Measurements from ENCODE around the gene CCDC90B. TPM values are rescaled to one million over a fixed set of nuclear protein-coding genes. Genes with fewer than 3 reads are reported as not detected.

Gene CCDC90B
- total RNA-seq, 2 experiments from 2014 or later, result 23.5 to 25.7 TPM

GRCh38 chr11:83299681-83300080 lies 13.5 kb upstream of the CCDC90B start:
- intact Hi-C loops (cut with DNase I, micrococcal nuclease), result no loop called here
- H3K4me1 ChIP-seq (ENCODE audit: insufficient read depth, low read length), result no peaks in the 10 kb centered on the region
- H3K27me3 ChIP-seq (ENCODE audit: control insufficient read depth in 1 of 2, insufficient read depth in 2 of 2, low read length in 2 of 2), result no peaks in the 10 kb centered on the region
- no peak overlapping the region for H3K27ac ChIP-seq (ENCODE audit: low read depth in 1 of 2, low read length in 2 of 2)
- CTCF ChIA-PET, result no interaction called here
- TF ChIP-seq CTCF (IDR thresholded peaks at IDR 0.05), result no peak
- H3K9me3 Mint-ChIP-seq, result no peaks in the 10 kb centered on the region
- H3K9me3 ChIP-seq (ENCODE audit: control insufficient read depth in 1 of 2, insufficient read depth in 1 of 2, low read length in 2 of 2), result no peaks in the 10 kb centered on the region
- no peaks in the 10 kb centered on the region for H3K36me3 ChIP-seq (ENCODE audit: insufficient read depth, low read length)
- no peak overlapping the region for H3K27ac Mint-ChIP-seq
- ATAC-seq (ENCODE audit: poor library complexity) (no peak), DNase-seq (no peak)
- POLR2A ChIA-PET, result no interaction called here
- H3K4me3 Mint-ChIP-seq, result no peak overlapping the region
- no peak overlapping the region for H3K4me3 ChIP-seq (ENCODE audit: low read length)
- H3K4me1 Mint-ChIP-seq (ENCODE audit: low read depth), result no peaks in the 10 kb centered on the region
- H3K36me3 Mint-ChIP-seq (ENCODE audit: low read depth), result no peaks in the 10 kb centered on the region
- H3K27me3 Mint-ChIP-seq, result peaks cover 24% of the 10 kb centered on the region

GRCh38 chr11:83294208-83294607 lies 8.0 kb upstream of the CCDC90B start:
- Histone ChIP-seq H3K4me3 (ENCODE audit: low read length) (no peak overlapping the region), H3K4me1 (ENCODE audit: insufficient read depth, low read length) (no peaks in the 10 kb centered on the region), H3K36me3 (ENCODE audit: insufficient read depth, low read length) (no peaks in the 10 kb centered on the region), H3K27me3 (ENCODE audit: control insufficient read depth in 1 of 2, insufficient read depth in 2 of 2, low read length in 2 of 2) (no peaks in the 10 kb centered on the region), H3K27ac (ENCODE audit: low read depth in 1 of 2, low read length in 2 of 2) (no peak overlapping the region), H3K9me3 (ENCODE audit: control insufficient read depth in 1 of 2, insufficient read depth in 1 of 2, low read length in 2 of 2) (no peaks in the 10 kb centered on the region)
- Mint-ChIP-seq H3K4me1 (ENCODE audit: low read depth) (peaks cover 4% of the 10 kb centered on the region), H3K4me3 (no peak overlapping the region), H3K9me3 (no peaks in the 10 kb centered on the region), H3K36me3 (ENCODE audit: low read depth) (no peaks in the 10 kb centered on the region), H3K27me3 (peaks cover 22% of the 10 kb centered on the region), H3K27ac (no peak overlapping the region)
- no peak for ATAC-seq (ENCODE audit: poor library complexity)
- CTCF ChIA-PET, result interaction anchor here (1.1 kb wide), 1 partner anchor 15 kb away, joined by 4 read pairs; no protein-coding TSS in a partner anchor
- POLR2A ChIA-PET, result no interaction called here
- DNase-seq, result no peak
- intact Hi-C loops (cut with DNase I, micrococcal nuclease), result no loop called here
- no peak for TF ChIP-seq CTCF (IDR thresholded peaks at IDR 0.05)

- CTCF ChIA-PET, result interaction anchor here (1.1 to 1.5 kb wide), 3 partner anchors 9 to 31 kb away, joined by 4 to 5 read pairs (median 4); no protein-coding TSS in a partner anchor
- TF ChIP-seq CTCF (IDR thresholded peaks at IDR 0.05), result no peak
- POLR2A ChIA-PET, result no interaction called here
- Mint-ChIP-seq H3K36me3 (ENCODE audit: low read depth) (no peaks in the 10 kb centered on the region), H3K27me3 (peaks cover 14% of the 10 kb centered on the region), H3K4me3 (no peak overlapping the region), H3K4me1 (ENCODE audit: low read depth) (peaks cover 4% of the 10 kb centered on the region), H3K9me3 (no peaks in the 10 kb centered on the region), H3K27ac (no peak overlapping the region)
- Histone ChIP-seq H3K27ac (ENCODE audit: low read depth in 1 of 2, low read length in 2 of 2) (no peak overlapping the region), H3K36me3 (ENCODE audit: insufficient read depth, low read length) (no peaks in the 10 kb centered on the region), H3K4me3 (ENCODE audit: low read length) (no peak overlapping the region), H3K27me3 (ENCODE audit: control insufficient read depth in 1 of 2, insufficient read depth in 2 of 2, low read length in 2 of 2) (no peaks in the 10 kb centered on the region), H3K4me1 (ENCODE audit: insufficient read depth, low read length) (no peaks in the 10 kb centered on the region), H3K9me3 (ENCODE audit: control insufficient read depth in 1 of 2, insufficient read depth in 1 of 2, low read length in 2 of 2) (no peaks in the 10 kb centered on the region)
- intact Hi-C loops (cut with DNase I, micrococcal nuclease), result no loop called here
- no peak for ATAC-seq (ENCODE audit: poor library complexity)
- no peak for DNase-seq
Observed at GRCh38 chr11:83293457-83293774, 7.2 kb upstream of the CCDC90B start.

Data from CD4-positive, alpha-beta T cell (primary cell).